NCI-H2171 (cell line): ENCODE data around the gene ING5.

Experiments
- DNase-seq: peaks from one replicate; lab custom pipeline; 2025; lab: John Stamatoyannopoulos, UW

Gene ING5

DNA sequence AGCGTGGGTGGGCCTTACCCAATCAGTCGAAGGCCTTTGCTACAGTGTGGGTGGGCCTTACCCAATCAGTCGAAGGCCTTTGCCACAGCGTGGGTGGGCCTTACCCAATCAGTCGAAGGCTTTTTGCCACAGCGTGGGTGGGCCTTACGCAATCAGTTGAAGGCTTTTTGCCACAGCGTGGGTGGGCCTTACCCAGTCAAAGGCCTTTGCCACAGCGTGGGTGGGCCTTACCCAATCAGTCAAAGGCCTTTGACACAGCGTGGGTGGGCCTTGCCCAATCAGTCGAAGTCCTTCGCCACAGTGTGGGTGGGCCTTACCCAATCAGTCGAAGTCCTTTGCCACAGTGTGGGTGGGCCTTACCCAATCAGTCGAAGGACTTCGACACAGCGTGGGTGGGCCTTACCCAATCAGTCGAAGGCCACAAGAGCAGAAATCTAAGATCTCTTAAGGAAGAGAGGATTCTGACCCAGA, 58.5 kb downstream of the ING5 start:
- no peak for DNase-seq

DNA sequence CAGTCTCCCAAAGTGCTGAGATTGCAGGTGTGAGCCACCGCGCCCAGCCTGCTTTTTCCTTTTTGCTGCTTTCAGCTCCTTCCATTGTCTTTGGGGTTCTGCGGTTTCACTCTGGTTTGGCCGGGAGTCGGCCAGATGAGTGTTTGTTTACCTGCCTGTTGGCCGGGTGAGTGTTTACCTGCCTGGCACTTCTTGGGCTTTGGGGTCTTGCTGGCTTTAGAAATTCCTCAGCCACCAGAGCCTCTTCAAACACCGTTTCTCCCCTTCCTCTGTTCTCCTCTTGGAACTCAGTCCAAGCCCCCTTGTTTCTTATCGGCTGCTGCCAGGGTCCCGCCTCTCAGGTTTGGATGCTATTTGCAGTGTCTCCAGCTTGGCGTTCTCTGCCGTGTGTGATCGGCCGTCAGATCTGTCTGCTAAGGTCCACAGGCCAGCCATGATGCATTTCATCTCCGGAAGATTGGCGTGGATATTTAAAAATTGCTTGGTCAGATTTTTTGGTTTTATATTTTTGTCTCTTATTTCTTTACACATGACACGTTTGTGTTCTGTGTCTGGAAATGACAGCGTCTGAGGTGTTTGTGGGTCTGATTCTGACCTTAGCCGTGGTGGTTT, 60.6 kb downstream of the ING5 start:
- DNase-seq = no peak

DNA sequence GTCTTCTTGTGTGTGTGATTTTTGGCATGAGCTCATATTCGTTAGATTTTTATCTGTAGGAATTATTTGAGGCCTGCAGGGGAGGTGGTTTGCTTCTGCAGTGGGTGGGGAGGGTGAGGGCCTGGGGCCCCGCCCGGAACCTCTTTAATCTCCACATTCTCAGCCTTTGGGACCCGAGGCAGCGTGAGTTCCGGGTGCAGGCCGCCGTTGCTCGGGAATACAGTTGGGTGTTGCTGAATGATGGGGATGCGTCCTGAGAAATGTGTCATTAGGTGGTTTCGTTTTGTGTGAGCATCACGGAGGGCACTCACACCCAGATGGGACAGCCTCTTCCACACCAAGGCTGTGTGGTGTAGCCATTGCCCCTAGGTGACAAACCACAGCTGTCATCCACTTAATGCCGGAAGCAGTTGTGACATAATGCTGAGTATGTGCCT, 61.1 kb downstream of the ING5 start:
- no peak for DNase-seq

DNA sequence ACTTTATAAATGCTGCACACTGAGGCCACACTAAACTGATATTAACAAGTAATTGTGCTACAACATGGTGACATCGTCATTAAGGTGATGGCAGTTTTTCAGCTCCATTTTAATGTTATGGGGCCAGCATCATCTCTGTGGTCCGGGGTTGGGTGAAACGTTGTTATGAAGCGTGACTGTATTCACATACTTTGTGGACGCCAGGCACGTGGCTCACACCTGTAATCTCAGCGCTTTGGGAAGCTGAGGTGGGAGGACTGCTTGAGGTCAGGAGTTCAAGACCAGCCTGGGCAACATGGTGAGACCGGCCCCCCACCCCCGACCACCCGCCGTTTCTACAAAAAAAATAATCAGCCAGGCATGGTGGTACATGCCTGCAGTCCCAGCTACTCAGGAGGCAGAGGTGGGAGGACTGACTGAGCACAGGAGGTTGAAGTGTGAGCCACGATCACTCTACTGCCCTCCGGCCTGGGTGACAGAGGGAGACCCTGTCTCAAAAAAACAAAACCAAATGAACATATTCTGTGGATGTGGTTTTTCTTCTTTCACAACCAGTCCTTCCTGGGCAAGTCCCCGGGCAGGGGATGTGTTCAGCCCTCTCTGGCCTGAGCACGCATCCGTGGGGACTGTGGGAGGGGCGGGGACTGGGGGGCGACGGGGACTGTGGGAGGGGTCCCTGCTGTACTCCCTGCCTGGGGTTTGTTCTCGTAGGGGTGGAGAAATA, 61.9 kb downstream of the ING5 start:
- no peak for DNase-seq

- no peak for DNase-seq
Measured at GRCh38 chr2:241764275-241765241, 62.7 kb downstream of the ING5 start.

- no peak for DNase-seq
Measured at GRCh38 chr2:241767464-241768250, 65.8 kb downstream of the ING5 start.

DNA sequence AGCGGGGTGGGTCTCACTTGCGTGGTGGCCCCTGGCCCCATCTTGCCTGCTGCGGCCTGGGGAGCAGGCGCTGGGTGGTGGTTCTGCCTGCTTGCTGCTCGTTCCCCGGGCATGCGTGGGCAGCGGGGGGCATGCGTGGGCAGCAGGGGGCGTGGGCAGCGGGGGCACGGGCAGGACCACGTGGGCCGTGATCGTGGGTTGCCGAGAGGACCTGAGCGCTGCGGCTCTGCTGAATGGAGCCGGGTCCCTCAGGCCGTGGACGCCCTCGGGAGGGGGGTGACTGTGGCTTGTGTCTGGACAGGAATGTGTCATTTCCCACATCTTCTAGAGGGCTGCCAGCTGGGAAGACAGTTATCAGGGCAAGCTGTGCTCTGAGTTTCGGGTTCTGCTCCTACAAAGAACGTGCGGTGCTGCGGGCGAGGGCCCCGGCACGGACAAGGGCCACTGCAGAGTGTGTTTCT, 66.4 kb downstream of the ING5 start:
- no peak for DNase-seq

- no peak for DNase-seq
Measured at GRCh38 chr2:241768850-241769249, 67.0 kb downstream of the ING5 start.

DNA sequence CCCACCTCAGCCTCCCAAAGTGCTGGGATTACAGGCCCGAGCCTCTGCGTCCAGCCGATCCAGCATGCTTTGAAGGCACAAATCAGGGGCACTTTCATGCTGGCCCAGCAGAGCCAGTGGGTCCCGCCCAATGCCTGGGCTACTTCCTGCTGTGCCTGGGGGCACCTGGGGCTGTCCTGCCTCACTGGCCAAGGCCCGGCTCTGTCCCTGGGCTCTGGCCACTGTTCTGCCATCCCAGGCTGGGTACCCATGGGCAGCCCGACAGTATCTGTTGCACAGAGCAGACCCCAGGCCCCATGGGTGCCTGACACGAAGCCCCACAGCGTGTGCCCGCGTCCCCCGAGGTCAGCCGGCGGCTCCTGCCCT, 68.0 kb downstream of the ING5 start:
- no peak for DNase-seq

DNA sequence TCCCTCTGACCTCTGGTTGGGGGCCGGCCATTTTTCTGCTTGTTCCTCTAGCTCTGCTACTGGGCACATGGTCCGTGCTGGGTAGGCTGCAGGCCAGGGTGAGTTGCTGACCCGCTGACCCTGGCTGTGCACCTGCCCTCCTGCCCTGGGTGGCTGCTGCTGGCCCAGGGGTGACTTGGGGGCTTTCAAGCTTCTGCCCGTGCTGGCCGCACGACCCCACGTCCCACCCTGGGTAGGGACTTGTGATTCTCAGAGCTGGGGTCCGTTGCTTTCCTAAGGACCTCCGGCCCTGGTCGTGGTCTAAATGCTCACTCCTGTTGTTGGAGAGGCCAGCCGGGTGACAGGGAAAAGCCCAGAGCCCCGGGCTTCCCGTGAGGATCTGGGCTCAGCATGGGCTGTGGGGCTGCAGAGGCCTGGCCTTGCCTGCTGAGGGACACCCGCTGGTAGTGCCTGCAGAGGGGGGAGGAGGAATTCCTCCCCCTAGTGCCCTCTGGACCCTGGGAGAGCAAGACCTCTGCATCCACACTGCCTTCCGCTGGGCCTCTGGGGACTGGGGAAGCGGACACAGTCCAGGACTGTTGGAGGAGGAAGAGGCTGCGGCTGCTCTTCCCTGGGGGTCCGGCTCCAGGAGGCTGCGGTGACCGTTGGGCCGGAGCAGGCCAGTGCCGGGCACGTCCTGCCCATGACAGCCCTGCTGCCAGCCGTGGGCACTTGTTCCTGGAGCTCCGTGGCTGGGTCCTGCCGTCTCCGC, 68.5 kb downstream of the ING5 start:
- no peak for DNase-seq

DNA sequence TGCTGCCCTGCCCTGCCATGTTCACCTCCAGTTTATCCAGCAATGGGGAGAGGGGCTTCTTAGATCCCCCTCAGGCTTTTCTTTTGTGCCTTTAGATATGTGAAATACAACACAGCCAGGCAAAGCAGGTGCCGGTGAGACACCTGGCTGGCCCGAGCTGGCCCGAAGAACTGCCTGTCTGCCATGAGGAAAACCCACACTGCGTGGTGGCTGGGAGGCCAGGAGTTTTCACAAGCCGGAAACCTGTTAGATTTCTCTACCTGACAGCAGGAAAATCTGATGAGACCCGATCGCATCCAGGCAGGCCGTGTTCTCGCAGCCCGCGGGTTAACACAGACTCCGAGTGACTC, 69.1 kb downstream of the ING5 start:
- DNase-seq = no peak

DNA sequence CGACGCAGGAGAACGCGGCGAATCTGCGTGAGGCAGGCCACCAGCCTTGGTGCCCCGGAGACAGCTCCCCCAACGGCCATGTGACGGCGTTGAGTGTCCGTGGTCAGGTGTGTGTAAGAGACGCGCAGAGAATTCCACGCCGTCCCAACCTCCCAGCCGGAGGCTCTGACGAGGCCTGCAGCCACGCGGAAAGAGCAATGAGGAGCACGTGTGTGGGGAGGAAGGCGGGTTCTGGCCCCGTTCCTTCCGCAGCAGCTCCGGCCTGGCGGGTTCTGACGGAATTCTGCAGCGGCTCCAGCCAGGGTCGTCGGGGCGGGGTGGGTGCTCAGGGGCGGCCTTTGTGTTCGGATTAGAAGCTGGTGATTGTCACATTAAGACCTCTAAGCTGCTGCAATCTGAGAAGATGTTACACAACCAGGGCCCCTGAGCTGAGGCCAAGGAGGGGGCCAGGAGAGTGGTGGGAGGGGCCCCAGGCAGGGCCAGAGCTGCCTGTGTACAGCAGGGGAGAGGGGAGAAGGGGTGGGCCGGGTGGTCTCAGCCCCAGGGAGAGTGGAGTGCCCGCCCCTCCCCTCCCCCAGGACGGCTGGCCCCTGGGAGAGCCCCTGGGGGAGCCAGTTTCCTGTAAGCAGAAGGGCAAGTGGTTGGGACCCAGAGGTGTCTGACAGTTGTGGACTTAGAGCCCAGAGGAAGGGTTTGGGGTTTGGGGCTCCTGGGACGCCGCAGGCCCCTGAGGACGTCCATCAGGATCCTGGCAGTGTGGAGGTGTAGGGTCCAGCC, 69.6 kb downstream of the ING5 start:
- no peak for DNase-seq

DNA sequence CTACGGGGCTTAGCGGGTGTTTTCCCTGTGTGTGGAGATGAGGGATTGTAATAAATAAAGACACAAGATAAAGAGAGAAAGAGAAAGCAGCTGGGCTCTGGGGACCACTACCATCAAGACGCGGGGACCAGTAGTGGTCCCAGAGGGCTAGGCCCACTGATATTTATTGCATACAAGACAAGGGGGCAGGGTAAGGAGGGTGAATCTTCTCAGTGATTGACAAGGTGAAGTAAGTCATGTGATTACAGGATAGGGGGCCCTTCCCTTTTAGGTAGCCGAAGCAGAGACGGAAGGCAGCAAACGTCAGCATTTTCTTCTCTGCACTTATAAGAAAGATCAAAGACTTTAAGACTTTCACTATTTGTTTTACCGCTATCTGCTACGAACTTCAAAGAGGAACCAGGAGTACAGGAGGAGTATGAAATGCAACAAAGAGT, 70.2 kb downstream of the ING5 start:
- no peak for DNase-seq

DNA sequence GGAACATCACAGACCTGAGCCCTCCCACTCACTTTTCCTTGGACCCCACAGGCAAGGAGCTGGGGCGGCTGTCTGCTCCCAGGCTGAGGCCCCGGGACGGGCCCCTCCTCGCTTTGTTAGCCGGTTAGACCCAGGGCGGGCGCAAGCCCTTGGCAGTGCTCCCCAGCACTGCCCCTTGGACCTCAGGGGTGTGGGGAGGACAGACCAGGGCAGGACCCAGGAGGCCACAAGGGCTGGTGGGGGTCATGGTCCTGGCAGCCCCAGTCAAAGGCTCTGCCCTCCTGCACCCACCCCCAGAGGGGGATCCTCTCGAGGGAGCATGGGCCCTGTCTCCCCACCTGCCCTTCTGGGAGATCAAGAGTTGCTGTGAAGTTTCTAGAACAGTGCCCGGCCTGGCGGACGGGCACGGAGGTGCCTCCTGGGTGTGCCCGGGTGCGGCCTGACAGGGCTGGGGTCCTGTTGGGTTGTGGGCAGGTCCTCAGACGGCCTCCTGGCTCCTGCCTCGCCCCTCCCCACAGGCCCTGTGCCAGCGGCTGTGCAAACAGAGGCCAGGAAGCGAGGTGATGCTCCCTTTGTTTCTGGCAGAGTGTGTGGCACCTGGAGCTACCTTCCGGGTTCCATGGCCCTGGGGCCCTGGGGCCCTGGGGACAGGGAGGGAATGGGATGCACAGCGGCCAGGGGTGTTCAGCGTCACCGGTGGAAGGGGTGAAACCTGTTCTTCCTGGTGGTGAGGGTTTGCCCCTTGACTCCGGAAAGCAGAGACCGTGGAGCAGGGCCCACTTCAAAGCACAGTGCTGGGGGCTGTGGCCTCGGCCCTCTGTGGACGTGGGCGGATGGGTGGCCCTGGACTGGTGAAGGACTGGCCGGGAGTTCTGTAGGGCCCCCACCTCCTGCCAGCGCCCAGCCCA, 71.9 kb downstream of the ING5 start:
- DNase-seq = no peak

- peak; percentile 43 for DNase-seq
Measured at GRCh38 chr2:241774419-241775222, 72.8 kb downstream of the ING5 start.

- DNase-seq = no peak
Measured at GRCh38 chr2:241775223-241776177, 73.7 kb downstream of the ING5 start.
